Ectodermal cell (in vitro differentiated cells): ENCODE measurements around the gene VSTM4.

ENCODE experiments used
- H3K27ac ChIP-seq: 2 replicates; pipeline ENCODE4 v1.7.0; 2013; ENCODE audit warnings: mild to moderate bottlenecking, low read depth, low read length; ENCODE audit not compliant: insufficient read depth, poor library complexity, severe bottlenecking
- H3K27me3 ChIP-seq: 2 replicates; pipeline ENCODE4 v1.7.0; 2013; ENCODE audit warnings: mild to moderate bottlenecking, low read length; ENCODE audit not compliant: insufficient read depth, control insufficient read depth, poor library complexity, severe bottlenecking
- H3K36me3 ChIP-seq: one replicate; pipeline ENCODE4 v1.7.0; 2013; ENCODE audit warnings: low read length; ENCODE audit not compliant: control insufficient read depth, insufficient read depth
- H3K4me1 ChIP-seq: one replicate; pipeline ENCODE4 v1.7.0; 2013; ENCODE audit warnings: low read length; ENCODE audit not compliant: control insufficient read depth, insufficient read depth
- H3K4me3 ChIP-seq: 2 replicates; pipeline ENCODE4 v1.7.0; 2013; ENCODE audit warnings: low read depth, low read length, control low read depth; ENCODE audit not compliant: insufficient read depth
- H3K9me3 ChIP-seq: 2 replicates; pipeline ENCODE4 v1.7.0; 2013; ENCODE audit warnings: mild to moderate bottlenecking, low read length, moderate library complexity; ENCODE audit not compliant: control insufficient read depth
- WGBS, 2 experiments: methylation state at CpG; one replicate each; pipeline ENCODE4 v1.1.7; 2013; ENCODE audit warnings: missing lambda C conversion rate in 2 of 2; 5-methylcytosine and 5-hydroxymethylcytosine counted together

Gene VSTM4

GRCh38 chr10:49096890-49097445 lies 18.4 kb downstream of the VSTM4 start:
- Histone ChIP-seq H3K9me3 (no peaks in the 10 kb centered on the region), H3K36me3 (no peaks in the 10 kb centered on the region), H3K4me1 (no peaks in the 10 kb centered on the region), H3K4me3 (no peak overlapping the region), H3K27me3 (no peaks in the 10 kb centered on the region), H3K27ac (no peak overlapping the region)
- 95% methylated on average over 8 of the region's 8 CpGs for WGBS, 2 experiments

- H3K4me3 ChIP-seq = no peak overlapping the region
- no peaks in the 10 kb centered on the region for H3K9me3 ChIP-seq
- no peaks in the 10 kb centered on the region for H3K4me1 ChIP-seq
- H3K27me3 ChIP-seq = no peaks in the 10 kb centered on the region
- no peaks in the 10 kb centered on the region for H3K36me3 ChIP-seq
- WGBS, 2 experiments = 88 to 89% methylated on average over 4 of the region's 4 CpGs
- H3K27ac ChIP-seq = no peak overlapping the region
Observed at GRCh38 chr10:49094646-49095045, 20.7 kb downstream of the VSTM4 start.

GRCh38 chr10:49093922-49094321 lies 21.4 kb downstream of the VSTM4 start:
- Histone ChIP-seq H3K27ac (no peak overlapping the region), H3K4me1 (no peaks in the 10 kb centered on the region), H3K9me3 (no peaks in the 10 kb centered on the region), H3K36me3 (no peaks in the 10 kb centered on the region), H3K4me3 (no peak overlapping the region), H3K27me3 (no peaks in the 10 kb centered on the region)
- WGBS, 2 experiments = 93 to 97% methylated on average over 10 of the region's 10 CpGs

GRCh38 chr10:49092477-49092876 lies 22.8 kb downstream of the VSTM4 start:
- 93 to 96% methylated on average over 11 of the region's 11 CpGs for WGBS, 2 experiments
- H3K4me1 ChIP-seq = no peaks in the 10 kb centered on the region

GRCh38 chr10:49091450-49092210 lies 23.7 kb downstream of the VSTM4 start:
- H3K9me3 ChIP-seq = no peaks in the 10 kb centered on the region
- no peaks in the 10 kb centered on the region for H3K36me3 ChIP-seq
- whole genome bisulfite sequencing, 2 experiments = 93 to 94% methylated on average over 13 of the region's 13 CpGs
- no peak overlapping the region for H3K4me3 ChIP-seq
- H3K27ac ChIP-seq = no peak overlapping the region
- no peaks in the 10 kb centered on the region for H3K4me1 ChIP-seq
- H3K27me3 ChIP-seq = no peaks in the 10 kb centered on the region

More at GRCh38 chr10:49092477-49092876, 22.8 kb downstream of the VSTM4 start:
- H3K36me3 ChIP-seq = no peaks in the 10 kb centered on the region
- H3K9me3 ChIP-seq = no peaks in the 10 kb centered on the region
- H3K4me3 ChIP-seq = no peak overlapping the region
- H3K27ac ChIP-seq = no peak overlapping the region
- H3K27me3 ChIP-seq = no peaks in the 10 kb centered on the region

- H3K4me3 ChIP-seq = no peak overlapping the region
- no peak overlapping the region for H3K27ac ChIP-seq
- no peaks in the 10 kb centered on the region for H3K27me3 ChIP-seq
- H3K36me3 ChIP-seq = no peaks in the 10 kb centered on the region
- no peaks in the 10 kb centered on the region for H3K4me1 ChIP-seq
- peaks cover 4% of the 10 kb centered on the region for H3K9me3 ChIP-seq
- 89 to 93% methylated on average over 6 of the region's 6 CpGs for WGBS, 2 experiments
Observed at GRCh38 chr10:49090696-49091380, 24.5 kb downstream of the VSTM4 start.

GRCh38 chr10:49090189-49090575 lies 25.1 kb downstream of the VSTM4 start:
- Histone ChIP-seq H3K27me3 (no peaks in the 10 kb centered on the region), H3K4me3 (no peak overlapping the region), H3K27ac (no peak overlapping the region), H3K4me1 (no peaks in the 10 kb centered on the region), H3K36me3 (no peaks in the 10 kb centered on the region), H3K9me3 (peaks cover 4% of the 10 kb centered on the region)
- 87 to 90% methylated on average over 1 of the region's 1 CpG for WGBS, 2 experiments

- no peak overlapping the region for H3K4me3 ChIP-seq
- peaks cover 4% of the 10 kb centered on the region for H3K9me3 ChIP-seq
- WGBS, 2 experiments = 92% methylated on average over 3 of the region's 3 CpGs
- no peaks in the 10 kb centered on the region for H3K27me3 ChIP-seq
- no peak overlapping the region for H3K27ac ChIP-seq
- H3K4me1 ChIP-seq = no peaks in the 10 kb centered on the region
- H3K36me3 ChIP-seq = no peaks in the 10 kb centered on the region
Observed at GRCh38 chr10:49089557-49090188, 25.6 kb downstream of the VSTM4 start.

- 74 to 87% methylated on average over 2 of the region's 2 CpGs for WGBS, 2 experiments
- Histone ChIP-seq H3K4me3 (no peak overlapping the region), H3K27ac (no peak overlapping the region), H3K36me3 (no peaks in the 10 kb centered on the region), H3K27me3 (no peaks in the 10 kb centered on the region), H3K9me3 (peaks cover 4% of the 10 kb centered on the region), H3K4me1 (no peaks in the 10 kb centered on the region)
Observed at GRCh38 chr10:49089152-49089551, 26.2 kb downstream of the VSTM4 start.

- Histone ChIP-seq H3K27me3 (no peaks in the 10 kb centered on the region), H3K4me1 (peaks cover 21% of the 10 kb centered on the region), H3K27ac (no peak overlapping the region), H3K9me3 (peaks cover 4% of the 10 kb centered on the region), H3K4me3 (no peak overlapping the region), H3K36me3 (no peaks in the 10 kb centered on the region)
- WGBS, 2 experiments = 91 to 93% methylated on average over 3 of the region's 3 CpGs
Observed at GRCh38 chr10:49086889-49087288, 28.4 kb downstream of the VSTM4 start.
